Ovary (tissue), 10 donors: ENCODE results near the gene GABRA1. TPM values are rescaled to one million over a fixed set of nuclear protein-coding genes. Genes with fewer than 3 reads are reported as not detected.

Experiments
- DNase-seq, 5 donors: peaks; one replicate each; pipeline ENCODE4 v3.0.0-alpha.2; 2019 to 2020
- H3K27ac ChIP-seq, 2 donors: fragments of 200-600 bp; one replicate each; pipeline versions ENCODE4 v1.5.1 to v1.8.0; 2019 to 2022
- H3K27me3 ChIP-seq: fragments of 200-600 bp; one replicate; pipeline ENCODE4 v1.8.0; 2022
- H3K36me3 ChIP-seq: fragments of 200-600 bp; sonication (generic); one replicate; pipeline ENCODE4 v1.5.1; 2019
- H3K4me1 ChIP-seq: one replicate; pipeline ENCODE4 v1.8.1; 2013; ENCODE audit warnings: mild to moderate bottlenecking, moderate library complexity; ENCODE audit not compliant: insufficient read depth
- H3K4me3 ChIP-seq: fragments of 200-600 bp; sonication (generic); one replicate; pipeline ENCODE4 v1.5.1; 2017
- H3K9me3 ChIP-seq, 2 donors: fragments of 200-600 bp in 1 of 2; sonication (generic) in 1 of 2; one replicate each; pipeline versions ENCODE4 v1.5.1 to v1.8.1; 2013 to 2019; ENCODE audit warnings: mild to moderate bottlenecking in 1 of 2, moderate library complexity in 1 of 2
- CTCF ChIP-seq, 3 donors: fragments of 450-650 bp in 2 of 3; fragments of 200-600 bp in 1 of 3; IDR thresholded peaks; one replicate each; pipeline versions ENCODE4 v1.5.1 to v1.8.0; 2016 to 2022; ENCODE audit warnings: antibody characterized with exemption in 3 of 3, mild to moderate bottlenecking in 1 of 3
- EP300 ChIP-seq: sonication (generic); formaldehyde crosslinking; IDR thresholded peaks from one replicate; pipeline ENCODE4 v1.6.1; 2017; ENCODE audit warnings: antibody characterized with exemption
- POLR2A ChIP-seq: fragments of 450-650 bp; IDR thresholded peaks from one replicate; pipeline ENCODE4 v1.6.1; 2017; ENCODE audit warnings: antibody characterized with exemption, mild to moderate bottlenecking, moderate library complexity
- WGBS, 3 donors: extraction: QIAGEN DNeasy Blood & Tissue Kit in 1 of 3; methylation state at CpG; one replicate each; pipeline versions ENCODE4 v1.1.5 to v1.1.7; 2013 to 2017; 5-methylcytosine and 5-hydroxymethylcytosine counted together
- intact Hi-C, 4 donors: fragments of 100-400 bp; cut with DNase I; formaldehyde crosslinking; loops; one replicate each; pipeline versions ENCODE4 v1.11.0 to v1.15.1; 2022 to 2023
- long read RNA-seq, 3 donors: library from polyadenylated mRNA in 2 of 3; unstranded in 2 of 3; transcript quantifications; one replicate each; pipeline ENCODE4 v2.0.0 and lab custom pipeline, GENCODE V29; 2021 to 2026
- polyA plus RNA-seq, 2 donors: library from polyadenylated mRNA; stranded (reverse); fragments of 200-250 nt in 1 of 2; fragments of 350-450 nt in 1 of 2; fragmentation: Illumina TruSeq in 1 of 2; extraction: RNeasy Lipid Tissue Mini Kit (QIAGEN cat#74804) in 1 of 2; gene quantifications; one replicate each; pipeline ENCODE4 v1.2.3, GENCODE V29; 2013 to 2014
- total RNA-seq, 7 donors: library from RNA; depleted of rRNA in 2 of 7; stranded (reverse); fragments of >200 nt in 2 of 7; fragmentation: NEBNext Ultra II Directional in 3 of 7; extraction: Animal tissue kit (Norgen Biotek cat#: 25700) in 3 of 7; gene quantifications; one replicate each; pipeline versions ENCODE4 v1.1.0 to v1.2.4, GENCODE V29; 2016 to 2023
- donor health status: DM: no; HTN: no; CAD: no; lungs with moderate emphysema.
- donor health status: DM: no; HTN: no; CAD: no.
- donor health status: Bipolar disorder and iron deficiency.
- donor health status: DM: yes; HTN: yes; CAD: no.
- donor health status: DM: no; HTN: no; CAD: no.
- donor health status: DM: yes; HTN: yes; CAD: no.

GABRA1 gene
- total RNA-seq (not detected), polyA plus RNA-seq (not detected)
- long read RNA-seq, donor 1: 0 reads
- long read RNA-seq, donor 2: 0 reads
- long read RNA-seq, donor 3: 0 reads

GRCh38 chr5:161847941-161848391 lies at the start of gene GABRA1:
Gene GABRA1, plus strand, starts transcription at chr5:161848120. Its CDS starts 2,691 bp downstream, at chr5:161850811.
- no peak for TF ChIP-seq CTCF (IDR thresholded peaks at IDR 0.05)
- no peak for TF ChIP-seq EP300
- no peak for TF ChIP-seq POLR2A
- no peaks in the 10 kb centered on the region for H3K36me3 ChIP-seq
- H3K9me3 ChIP-seq: no peaks in the 10 kb centered on the region
- no peak for DNase-seq
- 0 to 2% (median 1%) methylated on average over 16 of the region's 16 CpGs for WGBS, 3 donors
- H3K4me3 ChIP-seq: no peak within 1 kb of the TSS
- no peaks in the 10 kb centered on the region for H3K4me1 ChIP-seq
- intact Hi-C loops: no loop called here
- no peaks in the 10 kb centered on the region for H3K27me3 ChIP-seq
- H3K27ac ChIP-seq: no peak within 1 kb of the TSS

GRCh38 chr5:161799316-161799715 lies 48.6 kb upstream of the GABRA1 start:
- H3K27ac ChIP-seq: no peak overlapping the region
- no peak for DNase-seq
- H3K4me3 ChIP-seq: no peak overlapping the region
- intact Hi-C loops: no loop called here
- H3K27me3 ChIP-seq: no peaks in the 10 kb centered on the region
- no peaks in the 10 kb centered on the region for H3K9me3 ChIP-seq
- 57 to 75% (median 58%) methylated on average over 3 of the region's 3 CpGs for WGBS, 3 donors
- H3K4me1 ChIP-seq: no peaks in the 10 kb centered on the region
- no peaks in the 10 kb centered on the region for H3K36me3 ChIP-seq
- TF ChIP-seq POLR2A (no peak), CTCF (IDR thresholded peaks at IDR 0.05) (no peak), EP300 (no peak)

- Histone ChIP-seq H3K27me3 (no peaks in the 10 kb centered on the region), H3K36me3 (no peaks in the 10 kb centered on the region), H3K4me1 (no peaks in the 10 kb centered on the region), H3K27ac (no peak overlapping the region), H3K4me3 (no peak overlapping the region), H3K9me3 (no peaks in the 10 kb centered on the region)
- WGBS, 3 donors: 3 to 27% (median 13%) methylated on average over 1 of the region's 1 CpG
- no peak for DNase-seq
- intact Hi-C loops: no loop called here
- no peak for TF ChIP-seq CTCF (IDR thresholded peaks at IDR 0.05)
- TF ChIP-seq EP300: no peak
- TF ChIP-seq POLR2A: no peak
Observed at GRCh38 chr5:161804263-161804662, 43.7 kb upstream of the GABRA1 start.

GRCh38 chr5:161846746-161847145 lies 1.2 kb upstream of the GABRA1 start:
- DNase-seq: no peak
- Histone ChIP-seq H3K4me1 (no peaks in the 10 kb centered on the region), H3K9me3 (no peaks in the 10 kb centered on the region), H3K4me3 (no peak overlapping the region), H3K27me3 (no peaks in the 10 kb centered on the region), H3K36me3 (no peaks in the 10 kb centered on the region), H3K27ac (no peak overlapping the region)
- TF ChIP-seq POLR2A (no peak), CTCF (IDR thresholded peaks at IDR 0.05) (no peak), EP300 (no peak)
- WGBS, 3 donors: 5 to 7% (median 6%) methylated on average over 5 of the region's 5 CpGs
- intact Hi-C loops: no loop called here
